HepG2 (cell line): ENCODE data around the gene NDOR1. TPM values are rescaled to one million over a fixed set of nuclear protein-coding genes. Genes with fewer than 3 reads are reported as not detected.
A peak's percentile ranks its signal among the peaks of the same experiment; 100 is the strongest.

Experiments used
- ARNT2 ChIP-seq: sonication (generic); formaldehyde crosslinking; IDR thresholded peaks from 2 replicates; pipeline ENCODE4 v1.8.0; 2022; ENCODE audit warnings: mild to moderate bottlenecking, low read depth, missing genetic modification reagents, moderate library complexity
- CBFB ChIP-seq: sonication (generic); formaldehyde crosslinking; IDR thresholded peaks from 2 replicates; pipeline ENCODE4 v1.4.0; 2020; ENCODE audit warnings: missing genetic modification reagents
- GATAD2A ChIP-seq: IDR thresholded peaks from 2 replicates; pipeline ENCODE4 v1.6.1; 2016
- GPN1 ChIP-seq: sonication (generic); formaldehyde crosslinking; IDR thresholded peaks from 2 replicates; pipeline ENCODE4 v1.5.1; 2020; ENCODE audit warnings: missing genetic modification reagents, borderline replicate concordance
- HDAC1 ChIP-seq: sonication (generic); formaldehyde crosslinking; IDR thresholded peaks from 2 replicates; pipeline ENCODE4 v1.5.1; 2020; ENCODE audit warnings: mild to moderate bottlenecking, missing genetic modification reagents
- KLF11 ChIP-seq: IDR thresholded peaks from 2 replicates; pipeline ENCODE4 v1.6.1; 2016; ENCODE audit warnings: missing compliant biosample characterization
- MED1 ChIP-seq: sonication (generic); formaldehyde crosslinking; IDR thresholded peaks from 2 replicates; pipeline ENCODE4 v1.4.0; 2020; ENCODE audit warnings: missing genetic modification reagents
- MLLT10 ChIP-seq: sonication (generic); formaldehyde crosslinking; IDR thresholded peaks from 2 replicates; pipeline ENCODE4 v1.4.0; 2020; ENCODE audit warnings: missing genetic modification reagents
- MNT ChIP-seq: fragments of 450-650 bp; IDR thresholded peaks from 2 replicates; pipeline ENCODE4 v1.6.1; 2016
- MXD4 ChIP-seq: IDR thresholded peaks from 2 replicates; pipeline ENCODE4 v1.6.1; 2016; ENCODE audit warnings: mild to moderate bottlenecking, missing biosample characterization, missing genetic modification reagents
- RAD21 ChIP-seq: fragments of 450-650 bp; formaldehyde crosslinking; IDR thresholded peaks from 2 replicates; pipeline ENCODE4 v1.5.0; 2020; ENCODE audit warnings: mild to moderate bottlenecking
- SIN3B ChIP-seq: fragments of 150-350 bp; IDR thresholded peaks from 2 replicates; pipeline ENCODE4 v1.6.1; 2014; ENCODE audit warnings: low read length
- ZGPAT ChIP-seq: IDR thresholded peaks from 2 replicates; pipeline ENCODE4 v1.6.1; 2016; ENCODE audit warnings: mild to moderate bottlenecking
- ZNF160 ChIP-seq: sonication (generic); formaldehyde crosslinking; IDR thresholded peaks from 2 replicates; pipeline ENCODE4 v1.8.0; 2022; ENCODE audit warnings: mild to moderate bottlenecking, inconsistent platforms, missing genetic modification reagents
- ZNF691 ChIP-seq: sonication (generic); formaldehyde crosslinking; IDR thresholded peaks from 2 replicates; pipeline ENCODE4 v1.4.0; 2020; ENCODE audit warnings: missing genetic modification reagents, low read depth, mild to moderate bottlenecking, borderline replicate concordance
- ZNF746 ChIP-seq: sonication (generic); formaldehyde crosslinking; IDR thresholded peaks from 2 replicates; pipeline ENCODE4 v1.8.0; 2022; ENCODE audit warnings: mild to moderate bottlenecking, missing genetic modification reagents
- ZNF800 ChIP-seq: sonication (generic); formaldehyde crosslinking; IDR thresholded peaks from 2 replicates; pipeline ENCODE4 v1.4.0; 2020; ENCODE audit warnings: missing genetic modification reagents
- ZNF841 ChIP-seq: sonication (generic); formaldehyde crosslinking; IDR thresholded peaks from 2 replicates; pipeline ENCODE4 v1.8.1; 2023; ENCODE audit warnings: missing genetic modification reagents, borderline replicate concordance
- polyA plus RNA-seq, 8 experiments: library from polyadenylated mRNA; depleted of rRNA in 3 of 8; stranded (reverse) in 7 of 8; unstranded in 1 of 8; fragments of >200 nt; fragmentation: Illumina TruSeq in 4 of 8; extraction: Trizol in 4 of 8; gene quantifications; 2 replicates each; pipeline versions ENCODE4 v1.2.1 to v1.2.3, GENCODE V29; 2011 to 2016; ENCODE audit warnings: low read depth in 4 of 8, missing spikeins in 1 of 8, mixed read lengths in 1 of 8; ENCODE audit not compliant: insufficient read depth in 1 of 8
- total RNA-seq, 5 experiments: library from RNA; depleted of rRNA; stranded (reverse); fragments of >200 nt; fragmentation: Illumina TruSeq; extraction: Trizol; gene quantifications; 2 replicates each; pipeline ENCODE4 v1.2.3, GENCODE V29; 2016; ENCODE audit warnings: low read depth in 1 of 5
- TF ChIP-seq, protein P1 (sequence below): IDR thresholded peaks from 2 replicates; pipeline ENCODE4 v1.6.1; 2018; ENCODE audit warnings: missing genetic modification reagents, mild to moderate bottlenecking, missing compliant biosample characterization
- TF ChIP-seq, protein P2 (sequence below): sonication (generic); formaldehyde crosslinking; IDR thresholded peaks from 2 replicates; pipeline ENCODE4 v1.5.0; 2020; ENCODE audit warnings: missing genetic modification reagents
- TF ChIP-seq, protein P3 (sequence below): sonication (generic); formaldehyde crosslinking; IDR thresholded peaks from 2 replicates; pipeline ENCODE4 v1.5.1; 2020; ENCODE audit warnings: missing genetic modification reagents, mild to moderate bottlenecking, borderline replicate concordance

The NDOR1 gene
- total and polyA plus RNA-seq, 2 of the 13 experiments (the other 11 are each of a cell fraction or from before 2014, with no cell fraction given), result 3.6 to 8.7 TPM

DNA sequence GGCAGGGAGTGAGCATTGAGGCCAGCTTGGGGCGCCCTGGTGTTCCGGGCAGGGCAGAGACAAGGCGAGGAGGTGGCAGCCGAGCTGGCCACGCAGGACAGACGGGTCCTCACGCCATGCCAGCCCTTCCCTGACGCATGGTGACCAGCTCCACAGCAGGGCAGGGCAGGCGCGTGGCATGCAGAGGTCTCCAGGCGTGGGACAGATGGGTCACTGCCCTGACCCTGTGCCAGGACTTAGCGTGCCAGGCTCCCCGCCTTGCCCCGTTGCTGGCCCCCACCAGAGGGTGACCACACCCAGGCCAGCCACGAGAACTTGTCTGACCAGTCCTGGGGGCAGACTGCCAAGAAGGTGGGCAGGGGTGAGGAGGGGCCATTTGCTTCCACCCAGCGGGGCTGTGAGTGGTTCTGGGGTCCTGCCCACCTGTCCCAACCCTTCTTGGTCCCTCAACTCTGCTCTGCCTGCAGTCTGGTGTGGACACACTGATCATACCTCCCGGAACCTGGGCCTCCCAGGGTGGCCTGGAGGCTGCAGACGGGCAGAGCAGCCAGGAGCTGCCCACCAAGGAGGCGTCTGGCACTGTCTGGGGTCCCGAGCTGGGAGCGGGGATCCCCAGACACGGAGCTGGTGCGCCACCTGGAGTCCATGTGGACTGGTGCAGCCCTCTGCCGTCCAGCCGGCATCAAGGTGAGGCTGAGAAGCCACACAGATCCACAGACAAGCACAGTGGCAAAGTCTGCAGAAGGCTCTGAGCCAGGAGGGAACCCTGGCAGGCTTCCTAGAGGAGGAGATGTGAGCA lies 21.8 kb downstream of the NDOR1 start, which contains the start of gene RNF224 (continued):
- TF ChIP-seq ZGPAT (CRISPR knock-in tag) (no peak), GPN1 (CRISPR knock-in tag) (no peak), ZNF691 (no peak), ZNF800 (CRISPR knock-in tag) (no peak; the same call in 1 of the 2 replicates), GATAD2A (CRISPR knock-in tag) (peak; percentile 52; the same call in 1 of the 2 replicates), ZNF746 (CRISPR knock-in tag) (no peak), ZNF841 (CRISPR knock-in tag) (no peak), SIN3B (no peak), KLF11 (CRISPR knock-in tag) (no peak), ZNF160 (CRISPR knock-in tag) (peak; percentile 58; the same call in 1 of the 2 replicates), RAD21 (CRISPR knock-in tag) (peak; percentile 95), HDAC1 (CRISPR knock-in tag) (peak; percentile 50; the same call in 1 of the 2 replicates), MNT (0 out of 2 replicates have a peak, but pooled peaks have one; percentile 25), MLLT10 (CRISPR knock-in tag) (no peak), CBFB (CRISPR knock-in tag) (peak; percentile 12; the same call in 1 of the 2 replicates), MED1 (peak; percentile 46), ARNT2 (CRISPR knock-in tag) (no peak), MXD4 (no peak)
- TF ChIP-seq, protein P1, sequence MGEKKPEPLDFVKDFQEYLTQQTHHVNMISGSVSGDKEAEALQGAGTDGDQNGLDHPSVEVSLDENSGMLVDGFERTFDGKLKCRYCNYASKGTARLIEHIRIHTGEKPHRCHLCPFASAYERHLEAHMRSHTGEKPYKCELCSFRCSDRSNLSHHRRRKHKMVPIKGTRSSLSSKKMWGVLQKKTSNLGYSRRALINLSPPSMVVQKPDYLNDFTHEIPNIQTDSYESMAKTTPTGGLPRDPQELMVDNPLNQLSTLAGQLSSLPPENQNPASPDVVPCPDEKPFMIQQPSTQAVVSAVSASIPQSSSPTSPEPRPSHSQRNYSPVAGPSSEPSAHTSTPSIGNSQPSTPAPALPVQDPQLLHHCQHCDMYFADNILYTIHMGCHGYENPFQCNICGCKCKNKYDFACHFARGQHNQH (CRISPR knock-in tag), result peak; percentile 20; the same call in 1 of the 2 replicates
- TF ChIP-seq, protein P2, sequence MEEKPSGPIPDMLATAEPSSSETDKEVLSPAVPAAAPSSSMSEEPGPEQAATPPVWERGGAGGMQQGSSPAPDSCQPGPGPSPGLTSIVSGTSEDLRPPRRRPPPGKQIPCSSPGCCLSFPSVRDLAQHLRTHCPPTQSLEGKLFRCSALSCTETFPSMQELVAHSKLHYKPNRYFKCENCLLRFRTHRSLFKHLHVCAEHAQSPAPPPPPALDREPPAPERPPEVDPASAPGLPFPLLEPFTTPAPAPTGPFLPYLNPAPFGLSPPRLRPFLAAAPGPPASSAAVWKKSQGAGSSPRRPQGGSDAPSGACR (CRISPR knock-in tag), result peak; percentile 62; the same call in 1 of the 2 replicates
- TF ChIP-seq, protein P3, sequence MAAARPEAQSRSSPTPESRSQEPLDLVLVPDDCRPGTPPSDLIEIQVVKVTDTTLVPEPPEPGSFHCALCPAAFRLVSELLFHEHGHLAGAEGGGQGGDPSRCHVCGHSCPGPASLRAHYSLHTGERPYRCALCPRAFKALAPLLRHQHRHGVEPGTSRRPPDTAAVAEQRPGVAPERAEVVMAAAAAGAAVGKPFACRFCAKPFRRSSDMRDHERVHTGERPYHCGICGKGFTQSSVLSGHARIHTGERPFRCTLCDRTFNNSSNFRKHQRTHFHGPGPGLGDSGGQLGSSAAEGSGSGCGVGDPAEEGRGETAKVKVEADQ, result 0 out of 2 replicates have a peak, but pooled peaks have one; percentile 22
